Fibroblast of the aortic adventitia (primary cell): Measurements from ENCODE around the gene USP8. TPM values are rescaled to one million over a fixed set of nuclear protein-coding genes. Genes with fewer than 3 reads are reported as not detected.
A peak's percentile ranks its signal among the peaks of the same experiment; 100 is the strongest.

Experiments
- DNase-seq: peaks from one replicate; pipeline ENCODE4 v3.0.0-alpha.2; 2010; ENCODE audit warnings: low read depth
- H3K4me3 ChIP-seq: 2 replicates; pipeline ENCODE4 v1.5.1; 2011; ENCODE audit warnings: low read depth, mild to moderate bottlenecking, control low read depth, low read length, moderate library complexity
- CTCF ChIP-seq: IDR thresholded peaks from 2 replicates; pipeline ENCODE4 v1.5.1; 2011; ENCODE audit warnings: mild to moderate bottlenecking, low read length, control low read depth, inconsistent platforms; ENCODE audit not compliant: insufficient read depth
- total RNA-seq: library from RNA; depleted of rRNA; stranded (reverse); fragments of >200 nt; gene quantifications from 2 replicates; pipeline ENCODE4 v1.2.3, GENCODE V29; 2012; ENCODE audit warnings: low replicate concordance

USP8 gene
- total RNA-seq, 1 donor: 58.1 TPM

- no peak for DNase-seq
- TF ChIP-seq CTCF: no peak
- H3K4me3 ChIP-seq: no peak overlapping the region
Measured at GRCh38 chr15:50531766-50532165, 107.6 kb downstream of the USP8 start.

- TF ChIP-seq CTCF: no peak
- peak; percentile 36 for DNase-seq
- H3K4me3 ChIP-seq: no peak overlapping the region
Measured at GRCh38 chr15:50542887-50543210, 118.6 kb downstream of the USP8 start.

GRCh38 chr15:50543556-50543955 is 119.4 kb downstream of the USP8 start:
- H3K4me3 ChIP-seq: no peak overlapping the region
- TF ChIP-seq CTCF: no peak
- peak; percentile 58 for DNase-seq

GRCh38 chr15:50544368-50544767 is 120.2 kb downstream of the USP8 start:
- H3K4me3 ChIP-seq: no peak overlapping the region
- TF ChIP-seq CTCF: no peak
- DNase-seq: no peak

- no peak for TF ChIP-seq CTCF
- DNase-seq: no peak
- H3K4me3 ChIP-seq: no peak within 1 kb of the TSS
Measured at GRCh38 chr15:50546566-50546965, 122.4 kb downstream of the USP8 start, which contains the start of gene USP50. Gene USP50 (minus strand): TSS chr15:50546666. CDS start chr15:50546525, 141 bp downstream.

- TF ChIP-seq CTCF: no peak
- no peak overlapping the region for H3K4me3 ChIP-seq
- DNase-seq: no peak
Measured at GRCh38 chr15:50549326-50549725, 125.1 kb downstream of the USP8 start.

- no peak for TF ChIP-seq CTCF
- DNase-seq: no peak
- H3K4me3 ChIP-seq: no peak overlapping the region
Measured at GRCh38 chr15:50552238-50552637, 128.0 kb downstream of the USP8 start.
